ENCODE results near the gene ACSS1.

ACSS1 gene

GRCh38 chr20:25042531-25043498 is 15.1 kb downstream of the ACSS1 start:
- peak overlapping the region; percentile 2; the same call in 1 of the 2 replicates for H3K27ac ChIP-seq
- TF ChIP-seq ZFX (IDR thresholded peaks at IDR 0.05), result no peak
- TF ChIP-seq, protein P1, sequence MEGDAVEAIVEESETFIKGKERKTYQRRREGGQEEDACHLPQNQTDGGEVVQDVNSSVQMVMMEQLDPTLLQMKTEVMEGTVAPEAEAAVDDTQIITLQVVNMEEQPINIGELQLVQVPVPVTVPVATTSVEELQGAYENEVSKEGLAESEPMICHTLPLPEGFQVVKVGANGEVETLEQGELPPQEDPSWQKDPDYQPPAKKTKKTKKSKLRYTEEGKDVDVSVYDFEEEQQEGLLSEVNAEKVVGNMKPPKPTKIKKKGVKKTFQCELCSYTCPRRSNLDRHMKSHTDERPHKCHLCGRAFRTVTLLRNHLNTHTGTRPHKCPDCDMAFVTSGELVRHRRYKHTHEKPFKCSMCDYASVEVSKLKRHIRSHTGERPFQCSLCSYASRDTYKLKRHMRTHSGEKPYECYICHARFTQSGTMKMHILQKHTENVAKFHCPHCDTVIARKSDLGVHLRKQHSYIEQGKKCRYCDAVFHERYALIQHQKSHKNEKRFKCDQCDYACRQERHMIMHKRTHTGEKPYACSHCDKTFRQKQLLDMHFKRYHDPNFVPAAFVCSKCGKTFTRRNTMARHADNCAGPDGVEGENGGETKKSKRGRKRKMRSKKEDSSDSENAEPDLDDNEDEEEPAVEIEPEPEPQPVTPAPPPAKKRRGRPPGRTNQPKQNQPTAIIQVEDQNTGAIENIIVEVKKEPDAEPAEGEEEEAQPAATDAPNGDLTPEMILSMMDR (conservative IDR thresholded peaks at IDR 0.05), result no peak

DNA sequence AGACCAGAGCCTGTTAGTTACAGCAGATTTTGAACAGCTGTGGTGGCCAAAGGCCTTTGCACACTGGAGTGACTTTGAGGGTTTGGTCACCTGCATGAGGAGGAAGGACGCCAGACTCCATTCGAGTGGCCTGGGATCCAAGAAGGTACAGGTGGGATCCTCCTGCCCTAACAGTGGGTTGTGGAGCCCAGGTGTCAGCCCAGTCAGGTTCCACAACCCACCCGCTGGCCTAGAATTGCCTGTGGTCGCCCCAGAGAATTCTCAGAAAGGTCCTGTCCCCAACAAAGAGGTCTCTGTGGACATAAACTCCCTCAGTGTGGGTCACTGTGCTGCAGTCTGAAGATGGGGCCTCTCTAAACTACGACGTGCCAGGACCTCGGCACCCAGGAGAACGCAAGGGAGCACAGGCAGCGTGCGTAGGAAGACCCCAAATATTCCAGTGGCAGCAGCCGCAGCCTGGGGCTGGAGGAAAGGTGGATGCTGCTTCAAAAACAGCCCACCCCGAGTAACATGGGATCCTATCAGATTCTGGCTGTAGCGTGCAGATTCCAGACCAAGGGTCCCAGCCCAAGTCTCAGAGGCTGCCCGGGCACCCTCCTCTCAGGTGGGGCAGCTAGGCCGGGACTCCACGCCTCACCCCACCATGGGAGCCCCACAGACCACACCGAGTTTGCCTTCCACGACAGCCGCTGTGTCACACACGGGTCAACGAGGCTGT is 16.0 kb downstream of the ACSS1 start:
- H3K27ac ChIP-seq, result peak overlapping the region; percentile 72; the same call in 1 of the 2 replicates
- TF ChIP-seq, protein P1 (conservative IDR thresholded peaks at IDR 0.05), result no peak
- TF ChIP-seq ZFX (IDR thresholded peaks at IDR 0.05), result no peak

- TF ChIP-seq, protein P1 (conservative IDR thresholded peaks at IDR 0.05), result no peak
- TF ChIP-seq ZFX (IDR thresholded peaks at IDR 0.05), result no peak
- peak overlapping the region; percentile 72 for H3K27ac ChIP-seq
Measured at GRCh38 chr20:25040438-25040831, 17.5 kb downstream of the ACSS1 start.

GRCh38 chr20:25039697-25040437 is 18.1 kb downstream of the ACSS1 start:
- peak overlapping the region; percentile 72 for H3K27ac ChIP-seq
- TF ChIP-seq ZFX (IDR thresholded peaks at IDR 0.05), result no peak

DNA sequence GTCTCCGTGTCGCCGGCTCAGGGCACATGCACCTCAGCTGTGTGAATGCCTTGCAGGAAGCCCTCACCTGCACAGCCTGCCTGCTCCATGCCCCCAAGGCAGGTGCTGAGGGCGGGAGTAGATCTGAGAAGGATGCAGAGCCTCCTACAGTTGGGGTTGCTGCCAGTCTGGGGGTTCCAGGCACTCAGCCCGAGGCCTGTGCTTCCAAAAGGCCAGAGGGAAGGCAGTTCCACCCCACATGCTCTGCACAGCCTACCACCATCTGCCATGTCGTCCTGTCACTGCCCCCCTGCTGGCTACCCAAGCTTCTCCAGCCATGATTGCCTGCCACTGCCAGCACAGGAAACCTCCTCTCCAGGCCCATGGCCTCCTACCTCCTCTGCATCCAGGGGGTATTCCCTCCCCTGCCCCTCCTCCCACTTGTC is 19.3 kb downstream of the ACSS1 start:
- peak overlapping the region; percentile 72 for H3K27ac ChIP-seq
- TF ChIP-seq, protein P1 (conservative IDR thresholded peaks at IDR 0.05), result no peak
- TF ChIP-seq ZFX (IDR thresholded peaks at IDR 0.05), result no peak

- TF ChIP-seq, protein P1 (conservative IDR thresholded peaks at IDR 0.05), result no peak
- TF ChIP-seq ZFX (IDR thresholded peaks at IDR 0.05), result no peak
- peak overlapping the region; percentile 72 for H3K27ac ChIP-seq
Measured at GRCh38 chr20:25038103-25038410, 19.9 kb downstream of the ACSS1 start.

DNA sequence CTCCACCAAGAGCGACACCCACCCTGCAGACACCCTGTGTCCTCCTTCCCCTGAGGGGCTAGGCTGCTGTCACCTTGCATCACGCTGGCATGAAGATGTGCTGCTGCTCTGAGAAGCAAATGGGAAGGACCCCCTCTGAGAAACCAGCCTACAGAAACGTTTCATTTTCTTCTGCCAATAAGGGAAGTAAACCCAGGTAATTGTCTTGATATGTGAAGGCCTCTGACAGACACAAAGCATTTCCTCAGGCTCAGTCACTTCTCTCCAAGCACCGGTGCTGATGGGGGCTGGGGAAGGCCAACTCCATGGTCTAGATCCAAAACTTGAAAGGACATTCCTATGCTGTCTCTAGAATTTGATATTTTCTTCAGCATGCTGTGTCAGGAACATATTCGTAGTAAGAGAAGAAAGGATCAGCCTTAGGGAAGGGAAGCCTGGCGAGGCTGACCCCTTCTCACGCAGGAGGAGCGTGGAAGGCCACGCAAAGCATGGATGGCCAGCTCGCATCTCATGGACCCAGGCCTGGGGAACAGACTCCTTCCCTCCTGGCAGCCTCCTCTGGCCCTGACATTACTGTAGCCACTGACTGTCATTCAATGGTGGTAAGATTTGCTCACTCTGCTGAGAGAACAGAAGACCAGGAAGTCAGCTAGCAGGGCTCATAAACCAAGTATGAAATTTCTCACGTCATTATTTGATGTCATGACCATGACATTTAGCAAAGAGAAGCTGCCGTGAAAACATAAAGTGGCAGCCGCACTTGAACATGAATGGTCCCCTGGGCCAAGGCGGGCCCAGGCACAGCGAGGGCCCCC is 20.4 kb downstream of the ACSS1 start:
- TF ChIP-seq, protein P1 (conservative IDR thresholded peaks at IDR 0.05), result no peak
- TF ChIP-seq ZFX (IDR thresholded peaks at IDR 0.05), result no peak
- H3K27ac ChIP-seq, result peak overlapping the region; percentile 72
